Activated T-cell treated with anti-CD3 and anti-CD28 coated beads, Interleukin-2, amount 50 U/mL, for 4 hours (primary cell): ENCODE measurements around the gene GATAD2A. TPM values are rescaled to one million over a fixed set of nuclear protein-coding genes. Genes with fewer than 3 reads are reported as not detected.
A peak's percentile ranks its signal among the peaks of the same experiment; 100 is the strongest.

Experiments
- ATAC-seq, 2 donors: fragments of 200-7000 bp; cut with Tn5 transposase; one replicate each; pipeline ENCODE4 v1.10.0; 2021
- DNase-seq: peaks from one replicate; pipeline ENCODE4 v3.0.0-alpha.2; 2020
- H3K27me3 Mint-ChIP-seq: one replicate; pipeline ENCODE4 v1.8.0; 2021; ENCODE audit warnings: low read depth, mixed read lengths
- H3K36me3 Mint-ChIP-seq: one replicate; pipeline ENCODE4 v1.8.0; 2022; ENCODE audit warnings: mixed read lengths; ENCODE audit not compliant: insufficient read depth
- H3K4me1 Mint-ChIP-seq: one replicate; pipeline ENCODE4 v1.8.0; 2021; ENCODE audit warnings: low read depth, mixed read lengths
- H3K4me3 Mint-ChIP-seq: one replicate; pipeline ENCODE4 v1.8.0; 2021; ENCODE audit warnings: mild to moderate bottlenecking, moderate library complexity, mixed read lengths
- H3K9me3 Mint-ChIP-seq: one replicate; pipeline ENCODE4 v1.8.0; 2021; ENCODE audit warnings: mixed read lengths
- total RNA-seq, 3 donors: library from RNA; stranded (reverse); gene quantifications; one replicate each; pipeline ENCODE4 v1.2.1, GENCODE V29; 2021

GATAD2A gene
- total RNA-seq, 3 donors from 2014 or later, result 187 to 240 (median 205) TPM

DNA sequence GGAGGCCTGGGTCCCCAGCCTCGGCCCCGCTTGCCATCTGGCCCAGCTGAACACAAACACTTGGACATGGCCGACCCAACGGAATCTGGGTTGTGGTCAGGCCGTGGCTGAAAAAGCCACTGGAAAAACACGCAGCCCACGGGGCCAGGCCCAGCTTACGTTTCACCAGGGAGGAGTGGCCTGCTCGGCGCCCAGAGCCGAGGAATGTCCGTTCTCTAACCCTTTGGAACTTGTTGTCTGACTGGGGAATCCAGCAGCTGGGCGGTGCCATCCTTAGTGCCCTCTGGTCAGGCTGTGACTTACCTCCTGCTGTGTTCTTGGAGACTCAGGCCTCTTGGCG, 146.3 kb downstream of the GATAD2A start:
- Mint-ChIP-seq H3K4me1 (peaks cover 2% of the 10 kb centered on the region), H3K27me3 (no peaks in the 10 kb centered on the region), H3K9me3 (no peaks in the 10 kb centered on the region), H3K36me3 (no peaks in the 10 kb centered on the region), H3K4me3 (no peak overlapping the region)
- ATAC-seq (no peak), DNase-seq (no peak)

DNA sequence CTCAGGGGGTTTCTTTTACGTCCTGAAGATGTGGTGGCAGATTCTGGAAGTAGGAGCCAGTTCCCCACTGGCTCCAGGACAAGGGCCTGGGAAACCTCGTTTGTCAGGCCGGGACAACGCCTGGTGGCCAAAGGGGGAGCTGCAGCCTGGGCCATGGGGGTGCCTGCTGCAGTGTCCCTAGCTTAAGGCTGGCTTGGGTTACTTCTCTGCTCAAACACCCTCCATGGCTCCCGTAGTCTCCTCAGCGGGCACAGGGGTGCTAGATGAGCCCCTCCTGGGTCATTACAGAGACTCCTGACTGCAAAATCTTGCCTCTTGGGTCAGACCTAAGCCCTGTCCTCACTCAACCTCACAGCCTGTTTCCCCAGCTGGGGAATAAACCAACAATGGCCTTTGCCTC, 147.3 kb downstream of the GATAD2A start:
- H3K4me1 Mint-ChIP-seq, result peaks cover 2% of the 10 kb centered on the region
- no peaks in the 10 kb centered on the region for H3K27me3 Mint-ChIP-seq
- H3K9me3 Mint-ChIP-seq, result no peaks in the 10 kb centered on the region
- H3K4me3 Mint-ChIP-seq, result no peak overlapping the region
- ATAC-seq (peak in 1 of 2 donors; percentile 44), DNase-seq (no peak)
- no peaks in the 10 kb centered on the region for H3K36me3 Mint-ChIP-seq

- no peak for ATAC-seq
Measured at GRCh38 chr19:19553670-19554069, 148.2 kb downstream of the GATAD2A start.

DNA sequence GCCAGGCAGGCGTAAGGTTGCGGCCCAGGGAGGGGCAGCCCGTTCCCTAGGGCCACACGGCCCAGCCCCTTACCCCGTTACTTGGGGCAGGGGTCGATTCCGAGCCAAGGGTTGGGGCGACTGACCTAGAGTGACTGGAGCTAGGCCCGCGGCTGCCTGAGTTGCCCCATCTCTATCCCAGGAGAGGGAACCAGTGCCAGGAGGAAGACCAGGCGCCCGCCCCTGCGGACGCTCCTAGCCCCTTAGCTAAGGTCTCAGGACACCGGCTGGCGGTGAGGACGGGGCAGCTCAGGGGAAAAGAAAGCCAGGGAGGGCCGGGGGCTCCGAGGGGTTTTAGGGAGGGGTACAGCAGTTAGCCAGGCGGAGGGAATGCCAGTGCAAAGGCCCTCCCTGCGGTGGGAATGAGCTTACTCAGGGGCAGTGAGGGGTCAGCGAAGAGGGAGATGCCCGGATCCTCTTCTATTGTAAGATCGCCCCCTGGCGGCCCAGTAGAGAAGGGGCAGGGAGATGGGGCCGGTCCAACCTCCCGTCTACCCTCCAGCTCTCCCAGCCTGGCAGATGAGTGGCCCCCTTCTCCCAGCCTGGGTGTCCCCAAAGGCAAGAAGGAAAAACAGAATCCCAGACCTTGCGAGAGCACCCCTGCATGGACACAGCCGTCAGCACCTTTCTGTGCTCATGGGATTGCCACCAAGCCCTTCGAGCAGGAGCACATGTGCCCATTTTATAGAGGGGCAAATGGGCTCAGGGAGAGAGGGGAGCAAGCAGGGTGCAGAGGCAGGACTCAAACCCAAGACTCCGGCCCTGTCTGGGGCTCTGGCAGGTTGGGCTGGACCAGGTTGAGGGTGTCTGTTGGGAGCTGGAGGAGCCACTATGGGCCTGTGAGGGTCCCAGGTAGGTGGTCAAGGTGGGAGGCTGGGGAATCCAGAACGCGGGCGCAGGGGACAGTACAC, 148.9 kb downstream of the GATAD2A start:
- Mint-ChIP-seq H3K9me3 (no peaks in the 10 kb centered on the region), H3K36me3 (peaks cover 2% of the 10 kb centered on the region), H3K27me3 (no peaks in the 10 kb centered on the region), H3K4me1 (peaks cover 6% of the 10 kb centered on the region), H3K4me3 (no peak overlapping the region)
- peak; percentile 76 for ATAC-seq
- peak; percentile 59 for DNase-seq

More at GRCh38 chr19:19553670-19554069, 148.2 kb downstream of the GATAD2A start:
- Mint-ChIP-seq H3K4me3 (no peak overlapping the region), H3K9me3 (no peaks in the 10 kb centered on the region), H3K4me1 (peaks cover 2% of the 10 kb centered on the region), H3K36me3 (no peaks in the 10 kb centered on the region), H3K27me3 (no peaks in the 10 kb centered on the region)
- DNase-seq, result no peak

DNA sequence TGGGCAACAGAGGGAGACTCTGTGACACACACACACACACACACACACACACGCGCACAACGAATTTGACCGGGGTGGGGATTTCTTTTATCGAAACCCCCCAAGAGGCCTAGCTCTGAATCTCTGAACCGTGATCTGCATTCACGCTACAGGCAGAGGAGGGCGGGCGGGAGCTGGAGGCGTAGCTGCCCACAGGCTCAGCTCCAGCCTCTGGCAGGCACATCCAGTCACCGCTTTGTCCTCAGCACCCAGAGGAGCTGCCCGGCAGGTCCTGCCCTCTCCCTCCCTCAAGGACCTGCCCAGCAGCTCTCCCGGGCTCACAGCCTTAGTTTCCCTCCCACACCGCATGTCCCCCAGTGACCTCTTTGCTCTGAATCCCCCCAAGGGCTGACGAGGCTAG, 152.6 kb downstream of the GATAD2A start:
- no peak overlapping the region for H3K4me3 Mint-ChIP-seq
- H3K4me1 Mint-ChIP-seq, result peaks cover 15% of the 10 kb centered on the region
- ATAC-seq (no peak), DNase-seq (no peak)
- no peaks in the 10 kb centered on the region for H3K27me3 Mint-ChIP-seq
- no peaks in the 10 kb centered on the region for H3K9me3 Mint-ChIP-seq
- peaks cover 6% of the 10 kb centered on the region for H3K36me3 Mint-ChIP-seq

Other genes starting within 250 kb of the GATAD2A start
- 1 to 10 TPM; 2.2 to 3.7 (median 2.3) TPM for gene MEF2B, start 235.4 kb upstream of the GATAD2A start, total RNA-seq
- 10 to 100 TPM; 38.0 to 43.1 (median 38.6) TPM for gene BORCS8, start 213.5 kb upstream of the GATAD2A start, total RNA-seq
- gene RFXANK, start 213.4 kb upstream of the GATAD2A start, total RNA-seq, result 100 to 1,000 TPM; 110 to 120 (median 118) TPM
- gene NR2C2AP, start 202.3 kb upstream of the GATAD2A start, total RNA-seq, result 10 to 100 TPM; 57.9 to 71.7 (median 66.6) TPM
- gene NCAN, start 193.7 kb upstream of the GATAD2A start, total RNA-seq, result under 1 TPM in 2 of 3 donors, not detected in 1; 0.05 to 0.08 TPM
- gene TM6SF2, start 132.4 kb upstream of the GATAD2A start, total RNA-seq, result not detected
- gene SUGP1, start 85.2 kb upstream of the GATAD2A start, total RNA-seq, result 10 to 100 TPM; 54.8 to 61.8 (median 61.3) TPM
- 10 to 100 TPM; 59.2 to 63.6 (median 62.8) TPM for gene MAU2, start 84.8 kb upstream of the GATAD2A start, total RNA-seq
- gene TSSK6, start 109.9 kb downstream of the GATAD2A start, total RNA-seq, result 1 to 10 TPM; 3.6 to 3.8 (median 3.8) TPM
- gene NDUFA13, start 110.5 kb downstream of the GATAD2A start, total RNA-seq, result 100 to 1,000 TPM; 431 to 445 (median 436) TPM
- gene YJEFN3, start 123.2 kb downstream of the GATAD2A start, total RNA-seq, result 10 to 100 TPM; 10.6 to 13.7 (median 13.4) TPM
- gene CILP2, start 132.6 kb downstream of the GATAD2A start, total RNA-seq, result under 1 TPM; 0.13 to 0.19 (median 0.18) TPM
- 10 to 100 TPM in 1 of 3 donors, 1 to 10 TPM in 2; 8.9 to 12.1 (median 9.2) TPM for gene PBX4, start 213.0 kb downstream of the GATAD2A start, total RNA-seq
- 10 to 100 TPM in 2 of 3 donors, 1 to 10 TPM in 1; 9.4 to 15.1 (median 14.7) TPM for gene LPAR2, start 222.5 kb downstream of the GATAD2A start, total RNA-seq
- 10 to 100 TPM; 38.7 to 43.4 (median 42.1) TPM for gene GMIP, start 238.0 kb downstream of the GATAD2A start, total RNA-seq